ENCODE measurements around the gene TUBA1A. TPM values are rescaled to one million over a fixed set of nuclear protein-coding genes. Genes with fewer than 3 reads are reported as not detected.

The TUBA1A gene
- total RNA-seq, 1 donor from 2014 or later, result 347 TPM

GRCh38 chr12:49208676-49209075, 19.8 kb upstream of the TUBA1A start:
- DNase-seq (ENCODE audit: low spot score in 2 of 2, unreplicated experiment in 2 of 2), result no peak
- H3K27me3 Mint-ChIP-seq (ENCODE audit: low read depth), result no peaks in the 10 kb centered on the region
- TF ChIP-seq CTCF (IDR thresholded peaks at IDR 0.05; ENCODE audit: unreplicated experiment), result no peak
- peaks cover under 1% of the 10 kb centered on the region for H3K4me1 Mint-ChIP-seq
- H3K27ac Mint-ChIP-seq, result no peak overlapping the region
- H3K36me3 Mint-ChIP-seq, result no peaks in the 10 kb centered on the region
- H3K4me3 Mint-ChIP-seq, result no peak overlapping the region
- no peaks in the 10 kb centered on the region for H3K9me3 Mint-ChIP-seq

- Mint-ChIP-seq H3K27me3 (ENCODE audit: low read depth) (no peaks in the 10 kb centered on the region), H3K4me3 (no peak overlapping the region), H3K27ac (no peak overlapping the region), H3K4me1 (no peaks in the 10 kb centered on the region), H3K9me3 (no peaks in the 10 kb centered on the region), H3K36me3 (no peaks in the 10 kb centered on the region)
- no peak for DNase-seq (ENCODE audit: low spot score in 2 of 2, unreplicated experiment in 2 of 2)
- TF ChIP-seq CTCF (IDR thresholded peaks at IDR 0.05; ENCODE audit: unreplicated experiment), result no peak
Observed at GRCh38 chr12:49208146-49208545, 19.3 kb upstream of the TUBA1A start.

- Mint-ChIP-seq H3K27me3 (ENCODE audit: low read depth) (no peaks in the 10 kb centered on the region), H3K4me3 (no peak overlapping the region), H3K4me1 (peaks cover 8% of the 10 kb centered on the region), H3K9me3 (no peaks in the 10 kb centered on the region), H3K27ac (no peak overlapping the region), H3K36me3 (no peaks in the 10 kb centered on the region)
- DNase-seq (ENCODE audit: low spot score in 2 of 2, unreplicated experiment in 2 of 2), result no peak
- no peak for TF ChIP-seq CTCF (IDR thresholded peaks at IDR 0.05; ENCODE audit: unreplicated experiment)
Observed at GRCh38 chr12:49206389-49206788, 17.5 kb upstream of the TUBA1A start.

- Mint-ChIP-seq H3K27ac (peak overlapping the region; percentile 98), H3K36me3 (no peaks in the 10 kb centered on the region), H3K9me3 (no peaks in the 10 kb centered on the region), H3K27me3 (ENCODE audit: low read depth) (no peaks in the 10 kb centered on the region), H3K4me3 (peak overlapping the region; percentile 40), H3K4me1 (peaks cover 22% of the 10 kb centered on the region)
- TF ChIP-seq CTCF (IDR thresholded peaks at IDR 0.05; ENCODE audit: unreplicated experiment), result no peak
- no peak for DNase-seq (ENCODE audit: low spot score in 2 of 2, unreplicated experiment in 2 of 2)
Observed at GRCh38 chr12:49201595-49202295, 12.9 kb upstream of the TUBA1A start.

- no peaks in the 10 kb centered on the region for H3K27me3 Mint-ChIP-seq (ENCODE audit: low read depth)
- H3K36me3 Mint-ChIP-seq, result no peaks in the 10 kb centered on the region
- no peak for TF ChIP-seq CTCF (IDR thresholded peaks at IDR 0.05; ENCODE audit: unreplicated experiment)
- no peaks in the 10 kb centered on the region for H3K9me3 Mint-ChIP-seq
- H3K4me1 Mint-ChIP-seq, result peaks cover 22% of the 10 kb centered on the region
- H3K27ac Mint-ChIP-seq, result peak overlapping the region; percentile 98
- peak overlapping the region; percentile 40 for H3K4me3 Mint-ChIP-seq
- DNase-seq (ENCODE audit: low spot score in 2 of 2, unreplicated experiment in 2 of 2), result no peak
Observed at GRCh38 chr12:49200919-49201594, 12.2 kb upstream of the TUBA1A start.
